GOT3 (cell line): ENCODE measurements around the gene ANKRD52.

Source experiments
- DNase-seq: peaks from one replicate; lab custom pipeline; 2025; ENCODE audit warnings: mixed read lengths; lab: John Stamatoyannopoulos, UW

Gene ANKRD52

DNA sequence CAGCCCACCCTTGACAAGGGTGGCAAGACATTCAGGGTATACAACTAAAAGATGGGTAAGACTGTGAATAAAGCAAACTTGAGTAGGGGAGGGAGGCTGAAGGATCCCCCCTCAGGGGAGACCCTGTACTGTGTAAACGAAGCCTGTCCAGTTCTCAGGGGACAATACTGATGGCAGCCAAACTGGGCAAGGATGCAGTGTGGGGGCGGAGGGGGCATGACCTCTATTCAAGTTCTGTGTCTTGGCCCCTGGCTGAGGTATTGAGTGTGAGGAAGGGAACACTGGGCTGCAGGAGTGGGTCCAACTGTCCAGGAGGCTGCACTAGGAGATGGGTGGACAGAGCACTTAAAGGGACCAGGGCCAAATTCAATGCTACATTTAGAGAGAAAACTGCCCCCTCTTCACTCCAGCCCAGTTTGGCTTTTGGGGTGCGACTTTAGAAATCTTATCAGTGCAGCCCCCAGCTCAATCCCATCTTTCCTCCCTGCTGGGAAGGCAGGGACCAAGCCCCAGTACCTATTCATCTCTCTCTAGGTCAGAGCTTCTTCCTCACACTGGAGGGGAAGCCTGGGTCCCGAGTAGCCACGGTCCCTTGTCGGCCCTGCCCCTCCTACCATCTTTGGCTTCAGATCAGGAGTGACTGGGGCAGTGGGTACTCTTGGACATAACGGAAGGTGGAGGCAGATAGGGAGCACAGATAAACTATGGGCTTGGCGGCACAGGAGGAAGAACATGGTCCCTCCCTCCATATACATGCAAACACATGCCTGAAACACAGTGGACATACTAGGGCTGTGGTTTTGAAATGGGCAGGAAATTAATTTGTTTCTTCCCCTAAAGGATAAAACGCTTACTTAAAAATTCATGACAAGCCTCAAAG lies 16.5 kb downstream of the ANKRD52 start:
- no peak for DNase-seq

- no peak for DNase-seq
These were observed 20.6 kb downstream of the ANKRD52 start for GRCh38 chr12:56237552-56237951.

DNA sequence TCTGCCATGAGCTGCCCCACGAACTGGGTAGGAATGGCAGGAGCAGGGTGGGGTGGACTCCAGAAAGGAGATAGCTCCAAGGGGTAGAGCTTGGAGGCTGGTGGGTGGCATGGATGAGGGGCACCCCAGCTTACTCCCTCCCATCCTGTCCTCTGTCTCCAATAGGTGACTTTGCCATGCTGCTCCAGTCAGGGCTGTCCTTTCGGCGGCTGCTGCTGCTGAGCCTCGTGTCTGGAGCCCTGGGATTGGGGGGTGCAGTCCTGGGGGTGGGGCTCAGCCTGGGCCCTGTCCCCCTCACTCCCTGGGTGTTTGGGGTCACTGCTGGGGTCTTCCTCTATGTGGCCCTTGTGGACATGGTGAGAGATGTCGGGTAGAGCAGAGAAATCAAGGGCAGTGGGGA lies 21.2 kb downstream of the ANKRD52 start:
- no peak for DNase-seq

GRCh38 chr12:56236091-56236490 lies 22.1 kb downstream of the ANKRD52 start:
- DNase-seq, result no peak

- DNase-seq, result no peak
These were observed 23.3 kb downstream of the ANKRD52 start for GRCh38 chr12:56234746-56235436.

DNA sequence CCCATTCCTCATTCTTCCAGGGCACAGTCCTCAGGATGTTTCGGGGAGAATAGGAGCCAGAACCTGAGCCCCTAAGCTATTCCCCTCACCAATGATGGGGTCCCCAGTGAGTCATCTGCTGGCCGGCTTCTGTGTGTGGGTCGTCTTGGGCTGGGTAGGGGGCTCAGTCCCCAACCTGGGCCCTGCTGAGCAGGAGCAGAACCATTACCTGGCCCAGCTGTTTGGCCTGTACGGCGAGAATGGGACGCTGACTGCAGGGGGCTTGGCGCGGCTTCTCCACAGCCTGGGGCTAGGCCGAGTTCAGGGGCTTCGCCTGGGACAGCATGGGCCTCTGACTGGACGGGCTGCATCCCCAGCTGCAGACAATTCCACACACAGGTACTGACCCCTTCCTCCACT lies 27.0 kb downstream of the ANKRD52 start:
- DNase-seq, result no peak

DNA sequence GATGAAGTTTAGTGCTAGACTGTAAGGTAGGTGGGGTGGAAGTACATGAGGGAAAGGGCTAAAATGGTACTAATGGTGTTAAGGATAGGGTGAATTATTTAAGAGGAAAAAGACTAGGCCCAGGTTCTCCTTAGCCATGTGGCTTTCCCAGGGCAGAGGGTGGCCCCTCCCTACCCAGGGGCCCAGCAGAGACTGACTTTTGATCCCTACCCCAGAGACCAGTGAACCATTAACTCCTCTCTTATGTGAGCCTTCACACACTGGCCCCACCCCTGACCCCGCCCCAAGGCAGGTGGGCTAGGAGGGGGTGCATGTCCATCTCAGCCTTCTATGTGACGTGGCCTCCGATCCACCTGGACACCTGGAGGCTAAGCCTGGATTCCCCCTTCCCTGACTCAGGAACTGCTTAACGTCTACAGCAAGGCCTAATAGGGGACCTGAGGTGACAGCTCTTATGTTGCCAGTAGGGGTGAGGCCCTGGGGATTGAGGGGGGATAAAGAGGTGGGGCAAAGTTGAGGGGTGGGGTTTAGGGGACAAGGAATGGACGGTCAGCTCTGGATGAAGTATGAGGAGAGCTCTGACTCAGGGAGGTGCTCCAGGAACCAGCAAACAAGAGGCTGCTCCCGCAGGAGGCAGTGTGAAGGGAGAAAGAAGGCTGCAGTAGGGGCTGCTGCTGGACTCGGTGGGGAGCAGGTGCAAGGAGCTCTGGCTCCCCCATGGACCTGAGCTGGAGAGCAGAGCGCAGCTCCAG lies 27.6 kb downstream of the ANKRD52 start:
- DNase-seq, result no peak

DNA sequence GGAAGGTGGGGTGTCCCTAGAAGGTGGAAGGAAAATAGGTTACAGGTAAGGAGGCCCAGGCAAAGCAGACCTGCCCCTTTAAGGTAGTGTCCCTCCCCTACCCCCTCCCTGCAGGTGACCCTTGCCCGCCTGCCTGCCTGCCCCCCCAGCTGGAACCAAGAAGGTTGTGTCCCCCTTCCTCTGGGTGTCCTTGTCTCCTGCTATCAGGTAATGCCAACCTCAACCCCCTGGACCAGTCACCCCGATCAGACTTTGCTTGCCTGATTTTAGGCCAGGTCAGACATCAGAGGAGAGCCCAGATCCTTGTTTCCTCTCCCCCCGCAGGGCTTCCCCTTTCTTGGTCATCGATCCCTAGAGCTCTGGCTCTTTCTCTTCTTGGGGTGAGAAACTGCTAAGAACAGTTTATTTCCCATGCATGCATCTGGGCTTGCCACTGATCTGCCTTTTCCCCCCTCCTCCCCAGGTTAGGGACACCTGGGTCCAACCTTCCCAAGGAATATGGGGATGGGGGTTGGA lies 28.2 kb downstream of the ANKRD52 start, which contains the start of gene SLC39A5:
TSS of gene SLC39A5 (plus strand) at position 136 of the 516 bp plus-strand sequence. CDS start 1,224 bp downstream, outside the sequence.
- DNase-seq, result no peak

DNA sequence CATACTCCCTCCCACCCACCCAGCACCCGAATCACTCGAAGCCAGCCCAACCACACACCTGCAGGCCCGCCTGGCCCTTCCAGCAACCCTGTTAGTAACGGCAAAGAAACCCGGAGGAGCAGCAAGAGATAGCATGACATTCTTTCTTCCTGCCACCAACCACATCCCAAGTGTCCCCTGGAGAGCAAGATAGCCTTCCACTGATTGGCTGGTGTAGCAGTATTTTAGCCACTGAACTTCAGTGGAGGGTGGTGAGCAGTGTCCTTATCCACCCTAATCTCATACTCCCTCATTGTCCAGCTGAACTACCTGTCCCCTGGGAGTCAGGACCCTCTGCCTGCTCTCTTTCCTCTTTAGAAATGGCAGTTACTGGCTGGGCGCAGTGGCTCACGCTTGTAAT lies 29.1 kb downstream of the ANKRD52 start:
- no peak for DNase-seq

DNA sequence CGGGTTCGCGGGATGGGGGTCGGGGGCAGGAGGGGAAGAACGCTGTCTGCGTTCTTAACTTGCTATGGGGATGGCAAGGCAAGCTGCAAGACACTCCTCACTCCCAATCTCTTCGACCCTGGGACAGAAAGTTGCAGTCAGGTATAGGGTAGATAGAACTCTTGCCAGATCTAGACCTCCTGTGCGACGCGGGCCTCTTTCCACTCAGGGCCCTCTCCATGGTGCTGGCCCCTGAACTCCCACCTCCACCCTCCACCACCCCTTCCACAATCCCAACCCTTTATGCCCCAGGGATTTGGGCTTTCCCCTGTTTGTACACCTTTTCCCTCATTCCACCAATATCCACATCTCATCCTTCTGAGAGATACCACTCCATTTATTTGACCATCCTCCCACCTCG lies 33.2 kb downstream of the ANKRD52 start:
- DNase-seq, result no peak

GRCh38 chr12:56224102-56224701 lies 34.0 kb downstream of the ANKRD52 start, which contains the start of gene NABP2:
NABP2 (plus strand) TSS chr12:56224342; CDS start chr12:56224857, 515 bp downstream.
- DNase-seq, result peak; percentile 84

GRCh38 chr12:56223571-56224101 lies 34.5 kb downstream of the ANKRD52 start:
- DNase-seq, result no peak

DNA sequence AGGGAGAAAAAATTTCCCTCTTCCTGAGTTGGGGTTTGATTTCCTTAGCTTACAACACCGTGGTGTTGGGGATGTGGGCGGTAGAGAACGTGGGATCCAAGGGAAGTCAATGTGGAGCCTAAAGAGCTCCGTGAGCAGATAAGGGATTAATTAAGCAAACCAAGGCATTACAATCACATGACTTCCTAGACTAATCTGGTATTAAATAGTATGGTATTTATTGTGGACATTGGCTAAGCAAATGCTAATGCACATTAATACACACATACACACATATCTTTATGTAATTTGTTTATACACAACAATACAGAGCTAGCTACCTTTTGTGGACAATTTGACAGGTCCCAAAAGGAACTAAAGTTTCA lies 35.7 kb downstream of the ANKRD52 start:
- no peak for DNase-seq

GRCh38 chr12:56221757-56222530 lies 36.2 kb downstream of the ANKRD52 start, which contains the start of gene RNF41:
RNF41 (minus strand) TSS chr12:56221922; CDS start chr12:56214047, 7,875 bp downstream.
- DNase-seq, result peak; percentile 72

- DNase-seq, result no peak
These were observed 36.9 kb downstream of the ANKRD52 start for GRCh38 chr12:56221232-56221756.

- no peak for DNase-seq
These were observed 37.5 kb downstream of the ANKRD52 start for GRCh38 chr12:56220611-56221231.

DNA sequence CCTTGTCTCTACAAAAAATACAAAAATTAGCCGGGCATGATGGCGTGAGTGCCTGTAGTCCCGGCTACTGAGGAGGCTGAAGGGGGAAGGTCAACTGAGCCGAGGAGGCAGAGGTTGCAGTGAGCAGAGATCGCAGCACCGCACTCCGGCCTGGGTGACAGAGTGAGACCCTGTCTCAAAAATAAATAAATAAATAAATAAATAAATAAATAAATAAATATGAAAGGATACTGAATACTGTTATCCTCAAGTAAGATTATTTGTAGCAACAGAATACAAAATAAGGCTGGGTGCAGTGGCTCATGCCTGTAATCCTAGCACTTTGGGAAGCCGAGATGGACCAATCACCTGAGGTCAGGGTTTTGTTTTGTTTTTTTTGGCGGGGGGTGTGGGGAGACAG lies 38.3 kb downstream of the ANKRD52 start:
- no peak for DNase-seq

GRCh38 chr12:56216461-56216860 lies 41.7 kb downstream of the ANKRD52 start:
- no peak for DNase-seq

DNA sequence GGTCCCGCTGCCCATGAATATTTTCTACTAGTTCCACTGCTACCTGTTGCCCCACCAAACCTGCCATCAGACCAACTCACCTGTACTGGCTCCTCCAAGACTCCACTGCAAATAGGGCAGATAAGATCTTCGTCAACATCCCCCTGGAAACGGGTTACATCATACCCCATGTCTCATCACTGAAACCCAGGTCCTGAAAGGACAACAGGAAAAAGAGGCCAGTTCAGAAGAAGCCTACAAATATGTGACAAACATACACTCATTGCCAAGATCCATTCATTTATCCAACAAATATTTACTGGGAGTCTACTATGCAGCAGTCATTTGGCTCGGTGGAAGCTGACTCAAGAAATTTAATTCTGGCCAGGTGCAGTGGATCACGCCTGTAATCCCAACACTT lies 44.3 kb downstream of the ANKRD52 start:
- no peak for DNase-seq

DNA sequence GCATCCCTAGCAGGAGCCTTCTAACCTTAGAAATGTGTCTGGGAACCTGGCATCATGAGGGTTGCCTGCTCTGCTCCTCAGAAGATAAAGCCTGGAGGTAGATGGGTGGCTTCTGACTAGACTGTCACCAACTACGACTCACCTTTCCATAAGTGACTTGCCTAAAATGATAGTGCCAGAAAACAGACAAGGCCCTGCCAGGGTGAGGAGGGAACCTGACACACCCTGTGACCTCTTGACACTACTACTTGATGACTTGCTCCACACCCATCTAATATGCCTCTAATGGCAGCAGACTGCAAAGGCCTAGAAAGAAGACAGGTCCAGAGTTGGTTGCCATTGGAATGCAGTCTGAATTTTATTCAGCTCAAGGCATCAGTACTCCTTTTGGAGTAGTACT lies 45.8 kb downstream of the ANKRD52 start:
- DNase-seq, result no peak
